Right lobe of liver (tissue), 6 donors: Measurements from ENCODE around the gene TGFBR3. TPM values are rescaled to one million over a fixed set of nuclear protein-coding genes. Genes with fewer than 3 reads are reported as not detected.

Experiments used
- ATAC-seq, 4 donors: fragments of 200-7000 bp; cut with Tn5 transposase; one replicate each; pipeline ENCODE4 v1.9.1; 2020; ENCODE audit warnings: mild to moderate bottlenecking in 4 of 4, moderate library complexity in 4 of 4
- DNase-seq, 3 donors: peaks; one replicate each; pipeline ENCODE4 v3.0.0-alpha.2; 2020
- H3K27ac ChIP-seq, 3 donors: fragments of 200-600 bp; one replicate each; pipeline ENCODE4 v1.8.0; 2022
- H3K27me3 ChIP-seq, 2 donors: fragments of 200-600 bp; one replicate each; pipeline ENCODE4 v1.8.0; 2022
- H3K36me3 ChIP-seq, 4 donors: fragments of 200-600 bp; sonication (generic) in 1 of 4; one replicate each; pipeline versions ENCODE4 v1.5.1 to v1.8.0; 2017 to 2022; ENCODE audit warnings: control low read depth in 1 of 4
- H3K4me1 ChIP-seq, 4 donors: fragments of 200-600 bp; sonication (generic) in 1 of 4; one replicate each; pipeline versions ENCODE4 v1.5.1 to v1.8.0; 2017 to 2022; ENCODE audit warnings: control low read depth in 1 of 4
- H3K4me3 ChIP-seq, 3 donors: fragments of 200-600 bp; one replicate each; pipeline ENCODE4 v1.8.0; 2022
- H3K9me3 ChIP-seq, 4 donors: fragments of 200-600 bp; sonication (generic) in 1 of 4; one replicate each; pipeline versions ENCODE4 v1.5.1 to v1.8.0; 2017 to 2022; ENCODE audit warnings: control low read depth in 1 of 4
- POLR2A ChIP-seq: fragments of 450-650 bp; IDR thresholded peaks from one replicate; pipeline ENCODE4 v1.6.1; 2017; ENCODE audit warnings: antibody characterized with exemption, mild to moderate bottlenecking
- WGBS: methylation state at CpG from one replicate; pipeline ENCODE4 v1.1.6; 2018; ENCODE audit warnings: low coverage, low lambda C conversion rate; ENCODE audit not compliant: insufficient coverage; ENCODE audit errors: missing lambda C conversion rate; 5-methylcytosine and 5-hydroxymethylcytosine counted together
- intact Hi-C, 2 donors: fragments of 100-400 bp; cut with DNase I; formaldehyde crosslinking; loops; one replicate each; pipeline versions ENCODE4 v1.11.2 to v1.14.1; 2022
- long read RNA-seq: library from polyadenylated mRNA; unstranded; transcript quantifications from one replicate; pipeline ENCODE4 v2.0.0, GENCODE V29; 2019
- total RNA-seq, 6 experiments: library from RNA; depleted of rRNA in 2 of 6; stranded (reverse); fragments of >200 nt in 2 of 6; fragmentation: NEBNext Ultra II Directional in 3 of 6; extraction: Animal tissue kit (Norgen Biotek cat#: 25700) in 3 of 6; gene quantifications; one replicate each; pipeline versions ENCODE4 v1.1.0 to v1.2.4, GENCODE V29; 2016 to 2023
- TF ChIP-seq, protein P1 (sequence below), 4 donors: fragments of 200-600 bp in 3 of 4; fragments of 450-650 bp in 1 of 4; IDR thresholded peaks; one replicate each; pipeline versions ENCODE4 v1.5.1 to v1.8.0; 2016 to 2022; ENCODE audit warnings: antibody characterized with exemption in 4 of 4, mild to moderate bottlenecking in 2 of 4
- donor health status: DM: no; HTN: yes; CAD: no.
- donor health status: DM: no; HTN: no; CAD: no.
- donor health status: DM: no; HTN: no; CAD: no.
- donor health status: DM: no; HTN: yes; CAD: no.
- donor health status: DM: no; HTN: yes; CAD: no.

TGFBR3 gene
- total RNA-seq, result 10 to 100 TPM in 5 of 6 experiments, 1 to 10 TPM in 1; 9.0 to 32.3 (median 18.1) TPM
- long read RNA-seq, partial matches to known transcripts, result 0 of 2 reads
- long read RNA-seq, other reads (novel, unspliced or antisense), result 2 of 2 reads

DNA sequence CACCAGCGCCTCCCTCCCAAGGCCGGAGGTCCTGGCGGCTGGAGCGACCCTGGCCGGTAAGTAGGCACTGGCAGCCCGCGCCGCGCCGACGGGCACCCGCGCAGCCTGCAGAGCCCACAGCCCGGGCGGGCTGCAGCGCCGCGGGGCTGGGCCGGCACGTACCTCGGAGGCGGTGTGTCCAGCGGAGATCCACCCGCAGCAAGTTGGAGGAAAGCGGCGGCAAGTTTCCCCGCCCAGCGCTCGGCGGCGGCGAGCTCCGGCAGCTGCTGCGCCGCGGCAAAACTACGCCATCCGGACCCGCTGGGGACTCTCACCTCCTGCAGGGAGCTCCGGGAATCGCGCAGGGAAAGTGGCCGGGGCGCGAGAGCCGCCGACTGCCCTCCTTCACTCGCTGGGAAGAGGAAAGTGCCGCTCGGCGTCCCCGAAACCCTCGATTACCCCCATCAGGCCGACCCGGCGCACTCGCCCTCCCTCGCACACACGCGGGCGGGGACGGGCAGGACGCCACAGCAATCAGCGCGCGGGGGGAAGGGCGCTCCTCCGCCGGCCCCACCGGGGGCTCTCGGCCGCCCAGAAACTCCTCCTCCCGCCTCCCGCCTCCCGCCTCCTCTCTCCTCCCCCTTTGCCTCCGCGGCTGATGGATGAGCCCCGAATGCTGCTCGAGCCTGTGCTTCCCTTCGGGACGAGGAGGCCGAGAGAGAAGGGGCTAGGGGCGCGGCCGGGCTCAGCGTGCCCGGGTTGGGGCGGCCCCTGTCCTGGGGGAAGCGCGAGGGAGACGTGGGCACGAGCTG lies at the start of gene TGFBR3:
Gene TGFBR3, minus strand, starts transcription at position 436 of the 791 bp plus-strand sequence. CDS start 24,620 bp downstream, outside the sequence.
- ATAC-seq (peak; percentile 92 to 96 (median 94)), DNase-seq (peak; percentile 95 to 96 (median 96))
- TF ChIP-seq POLR2A, result peak; percentile 87
- TF ChIP-seq, protein P1, sequence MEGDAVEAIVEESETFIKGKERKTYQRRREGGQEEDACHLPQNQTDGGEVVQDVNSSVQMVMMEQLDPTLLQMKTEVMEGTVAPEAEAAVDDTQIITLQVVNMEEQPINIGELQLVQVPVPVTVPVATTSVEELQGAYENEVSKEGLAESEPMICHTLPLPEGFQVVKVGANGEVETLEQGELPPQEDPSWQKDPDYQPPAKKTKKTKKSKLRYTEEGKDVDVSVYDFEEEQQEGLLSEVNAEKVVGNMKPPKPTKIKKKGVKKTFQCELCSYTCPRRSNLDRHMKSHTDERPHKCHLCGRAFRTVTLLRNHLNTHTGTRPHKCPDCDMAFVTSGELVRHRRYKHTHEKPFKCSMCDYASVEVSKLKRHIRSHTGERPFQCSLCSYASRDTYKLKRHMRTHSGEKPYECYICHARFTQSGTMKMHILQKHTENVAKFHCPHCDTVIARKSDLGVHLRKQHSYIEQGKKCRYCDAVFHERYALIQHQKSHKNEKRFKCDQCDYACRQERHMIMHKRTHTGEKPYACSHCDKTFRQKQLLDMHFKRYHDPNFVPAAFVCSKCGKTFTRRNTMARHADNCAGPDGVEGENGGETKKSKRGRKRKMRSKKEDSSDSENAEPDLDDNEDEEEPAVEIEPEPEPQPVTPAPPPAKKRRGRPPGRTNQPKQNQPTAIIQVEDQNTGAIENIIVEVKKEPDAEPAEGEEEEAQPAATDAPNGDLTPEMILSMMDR (IDR thresholded peaks at IDR 0.05), result peak; percentile 40 to 58 (median 44)
- intact Hi-C loops, result no loop called here
- Histone ChIP-seq H3K4me1 (no peaks in the 10 kb centered on the region), H3K27me3 (no peaks in the 10 kb centered on the region), H3K4me3 (peak within 1 kb of the TSS; percentile 77 to 91 (median 83)), H3K27ac (peak within 1 kb of the TSS; percentile 83 to 98 (median 95)), H3K36me3 (no peaks in the 10 kb centered on the region), H3K9me3 (no peaks in the 10 kb centered on the region)
- WGBS, result 0% methylated on average over 18 of the region's 92 CpGs

GRCh38 chr1:91929250-91929649 lies 43.3 kb upstream of the TGFBR3 start:
- H3K27ac ChIP-seq, result no peak overlapping the region
- ATAC-seq, result peak; percentile 38 to 61 (median 44)
- DNase-seq, result peak in 1 of 3 donors; percentile 47

GRCh38 chr1:91928026-91928425 lies 42.1 kb upstream of the TGFBR3 start:
- no peak for DNase-seq
- no peak for ATAC-seq
- Histone ChIP-seq H3K27ac (no peak overlapping the region), H3K4me3 (no peak overlapping the region), H3K36me3 (no peaks in the 10 kb centered on the region), H3K9me3 (no peaks in the 10 kb centered on the region), H3K4me1 (no peaks in the 10 kb centered on the region), H3K27me3 (no peaks in the 10 kb centered on the region)
- TF ChIP-seq, protein P1 (IDR thresholded peaks at IDR 0.05), result no peak
- no peak for TF ChIP-seq POLR2A
- 62% methylated on average over 2 of the region's 2 CpGs for WGBS
- intact Hi-C loops, result loop anchor here (10.0 kb wide), 2 partner anchors 393 to 413 kb away; no protein-coding TSS in a partner anchor

More at GRCh38 chr1:91929250-91929649, 43.3 kb upstream of the TGFBR3 start:
- Histone ChIP-seq H3K9me3 (no peaks in the 10 kb centered on the region), H3K36me3 (no peaks in the 10 kb centered on the region), H3K27me3 (no peaks in the 10 kb centered on the region), H3K4me3 (no peak overlapping the region), H3K4me1 (no peaks in the 10 kb centered on the region)
- TF ChIP-seq, protein P1 (IDR thresholded peaks at IDR 0.05), result no peak
- no peak for TF ChIP-seq POLR2A
- intact Hi-C loops, result loop anchor here (10.0 kb wide), 2 partner anchors 394 to 414 kb away; no protein-coding TSS in a partner anchor
- 15% methylated on average over 2 of the region's 2 CpGs for WGBS

DNA sequence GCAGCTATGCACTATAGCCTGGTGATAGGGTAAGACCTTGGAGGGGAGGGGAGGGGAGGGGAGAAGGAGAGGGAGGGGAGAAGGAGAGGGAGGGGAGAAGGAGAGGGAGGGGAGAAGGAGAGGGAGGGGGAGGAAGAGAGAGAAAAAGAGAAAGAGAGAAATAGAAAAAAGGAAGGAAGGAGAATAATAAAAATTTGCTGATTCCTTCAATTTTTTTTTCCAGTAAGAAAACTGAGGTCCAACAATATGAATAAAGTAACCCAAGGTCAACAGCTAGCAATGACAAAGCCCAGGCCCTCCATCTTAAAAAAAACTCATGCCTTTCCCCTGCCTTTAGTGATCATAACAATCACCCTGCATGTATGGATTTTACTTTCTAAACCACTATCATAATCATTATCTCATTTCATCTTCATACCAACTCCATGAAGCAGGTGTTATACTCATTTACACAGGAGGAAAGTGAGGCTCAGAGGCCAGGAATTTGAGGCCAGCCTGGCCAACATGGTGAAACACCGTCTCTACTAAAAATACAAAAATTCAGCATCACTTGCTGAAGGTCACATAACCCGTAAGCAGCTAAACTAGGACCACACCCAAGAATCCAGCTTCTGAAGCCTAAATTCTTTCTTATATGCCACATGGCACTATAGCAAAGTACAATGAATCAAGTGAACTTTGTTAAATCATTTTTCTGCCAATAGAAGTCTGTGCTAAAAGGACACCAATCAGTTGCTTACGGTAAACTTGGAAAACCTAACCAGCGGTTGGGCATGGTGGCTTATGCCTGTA lies 39.9 kb upstream of the TGFBR3 start:
- ATAC-seq, result no peak
- no peaks in the 10 kb centered on the region for H3K9me3 ChIP-seq
- H3K27ac ChIP-seq, result no peak overlapping the region
- TF ChIP-seq, protein P1 (IDR thresholded peaks at IDR 0.05), result no peak
- no peak for TF ChIP-seq POLR2A
- intact Hi-C loops, result loop anchor here (10.0 kb wide), 2 partner anchors 391 to 411 kb away; no protein-coding TSS in a partner anchor
- 87% methylated on average over 4 of the region's 4 CpGs for WGBS
- no peak for DNase-seq
- H3K4me1 ChIP-seq, result no peaks in the 10 kb centered on the region
- no peaks in the 10 kb centered on the region for H3K36me3 ChIP-seq
- H3K4me3 ChIP-seq, result no peak overlapping the region
- H3K27me3 ChIP-seq, result no peaks in the 10 kb centered on the region
